Stimulated activated CD4-positive, alpha-beta T cell treated with anti-CD3 and anti-CD28 coated beads, Interleukin-2, amount 100 ng/mL, for 48 hours (primary cell): ENCODE measurements around the gene HIRA.
"Not testable (repeated sequence)": the region's sequence is repeated elsewhere in the genome, so short reads cannot be mapped to it uniquely, and the experiment has no call there.

Experiments used
- DNase-seq, 2 donors: peaks; one replicate each; pipeline ENCODE4 v3.0.0-alpha.2; 2020

HIRA gene

DNA sequence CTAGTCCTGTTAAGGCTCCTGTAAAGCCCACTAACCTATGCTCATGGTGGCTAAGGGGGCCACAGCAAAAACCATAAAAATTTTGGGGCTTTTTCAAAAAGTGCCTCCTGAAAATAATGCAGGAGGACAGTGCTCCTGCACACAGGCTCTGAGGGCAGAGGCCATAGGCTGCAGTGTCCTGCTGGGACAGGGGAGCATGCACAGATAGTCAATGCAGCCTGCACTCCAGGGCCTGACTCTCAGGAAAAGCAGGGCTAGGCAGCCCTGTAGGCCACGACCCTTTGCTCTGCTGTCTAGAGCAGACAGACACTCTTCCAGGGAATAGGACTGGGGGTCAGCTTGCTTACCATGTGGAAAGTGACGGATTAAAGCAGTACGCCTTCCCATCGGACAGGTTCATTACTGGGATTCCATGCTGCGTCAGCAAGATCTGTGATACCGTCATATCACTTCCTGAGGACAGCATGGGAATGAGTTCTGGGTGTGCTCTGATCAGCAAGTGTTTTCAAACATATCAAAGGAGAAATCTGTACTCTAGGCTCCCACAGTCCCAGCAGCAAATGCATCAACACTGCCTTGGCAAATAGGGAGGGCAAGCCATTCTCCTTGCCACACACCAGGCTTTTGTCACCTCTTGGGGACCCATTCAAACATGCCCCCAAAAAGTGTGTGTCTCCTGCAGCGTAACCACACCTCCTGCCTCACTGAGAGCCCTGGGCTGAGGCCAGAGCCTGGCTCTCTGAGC, 75.9 kb downstream of the HIRA start:
- no peak for DNase-seq

DNA sequence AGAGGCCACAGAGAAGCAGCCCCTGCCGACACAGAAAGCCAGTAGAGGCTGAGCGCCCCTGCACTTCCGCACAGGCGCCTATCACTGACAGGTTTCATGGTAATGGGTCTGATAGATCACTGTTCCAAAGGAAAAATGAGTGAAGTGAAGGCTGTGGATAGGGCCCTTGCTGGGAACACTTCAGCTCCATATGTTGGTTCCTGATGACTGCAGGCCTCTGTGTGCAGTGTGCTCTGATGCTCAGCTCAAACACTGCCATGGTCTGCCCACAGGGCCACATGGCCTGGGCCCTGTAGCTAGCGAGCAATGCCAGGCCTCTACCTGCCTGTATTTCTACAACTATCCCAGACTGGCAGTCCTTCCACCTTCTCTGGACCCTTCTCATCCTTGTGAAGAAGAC, 77.3 kb downstream of the HIRA start:
- DNase-seq = no peak

DNA sequence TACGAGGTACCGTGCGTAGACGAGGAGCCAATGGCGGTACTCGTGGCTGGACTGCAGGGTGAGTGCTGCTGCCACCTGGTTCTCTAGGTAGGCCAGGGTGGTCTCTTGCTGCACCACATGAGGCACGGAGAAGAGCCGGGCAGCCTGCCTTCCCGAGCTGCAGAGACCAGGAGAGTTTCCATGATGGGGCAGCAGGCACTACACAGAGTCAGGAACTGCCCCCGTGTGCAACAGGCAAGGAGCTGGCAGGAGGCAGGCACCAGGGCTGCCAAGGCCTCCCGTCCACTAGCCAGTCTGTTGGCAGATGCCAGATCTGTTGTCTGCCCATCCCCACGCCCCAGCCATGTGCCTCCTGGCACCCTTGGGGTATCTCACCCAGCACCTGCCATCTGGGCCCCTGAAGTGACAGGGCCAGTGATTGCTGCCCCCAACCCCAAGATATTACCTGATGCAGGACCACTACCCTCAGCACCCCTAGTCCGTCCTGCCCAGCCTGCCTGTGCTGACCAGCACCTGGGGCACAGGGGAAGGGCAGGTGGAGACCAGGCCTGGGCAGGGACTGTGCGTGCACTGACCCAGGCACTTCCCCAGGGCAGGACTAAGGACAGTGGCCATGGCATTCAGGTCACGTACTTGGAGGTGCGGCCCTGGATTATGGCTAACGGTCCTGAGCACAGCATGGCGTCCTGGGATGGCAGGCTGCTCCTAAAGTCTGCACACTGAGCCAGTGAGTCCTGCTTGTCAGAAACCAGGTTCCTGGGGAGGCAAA, 78.0 kb downstream of the HIRA start:
- DNase-seq = no peak

GRCh38 chr22:19352766-19353165, 78.8 kb downstream of the HIRA start:
- DNase-seq = no peak

DNA sequence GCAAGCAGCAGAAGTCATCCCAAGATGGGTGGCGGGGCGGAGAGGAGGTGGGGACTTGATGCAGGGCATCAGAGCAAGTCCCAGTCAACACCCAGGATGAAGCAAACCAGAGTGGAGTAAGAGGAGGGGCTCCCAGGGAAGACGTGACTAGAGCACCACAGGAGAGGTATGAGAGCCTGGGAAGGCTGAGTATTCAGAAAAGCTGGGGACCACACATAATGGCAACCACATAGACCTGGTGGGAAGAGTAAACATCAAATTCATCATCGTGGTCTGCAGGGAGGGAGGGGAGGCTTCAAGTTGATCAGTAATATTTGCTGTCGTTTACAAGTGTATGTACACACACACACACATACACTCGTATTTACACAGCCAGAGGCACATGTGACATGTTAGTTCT, 79.3 kb downstream of the HIRA start:
- no peak for DNase-seq

GRCh38 chr22:19351604-19352003, 79.9 kb downstream of the HIRA start:
- no peak for DNase-seq

- no peak for DNase-seq
Observed at GRCh38 chr22:19350947-19351346, 80.6 kb downstream of the HIRA start.

- DNase-seq = no peak
Observed at GRCh38 chr22:19350476-19350859, 81.1 kb downstream of the HIRA start.

- no peak for DNase-seq
Observed at GRCh38 chr22:19349778-19350475, 81.6 kb downstream of the HIRA start.

GRCh38 chr22:19346677-19347265, 84.8 kb downstream of the HIRA start:
- DNase-seq = no peak

- DNase-seq = no peak
Observed at GRCh38 chr22:19344420-19344819, 87.1 kb downstream of the HIRA start.

- DNase-seq = no peak
Observed at GRCh38 chr22:19343470-19343869, 88.1 kb downstream of the HIRA start.

GRCh38 chr22:19341500-19341899, 90.0 kb downstream of the HIRA start:
- DNase-seq = no peak

- DNase-seq = no peak
Observed at GRCh38 chr22:19337137-19337536, 94.4 kb downstream of the HIRA start.

DNA sequence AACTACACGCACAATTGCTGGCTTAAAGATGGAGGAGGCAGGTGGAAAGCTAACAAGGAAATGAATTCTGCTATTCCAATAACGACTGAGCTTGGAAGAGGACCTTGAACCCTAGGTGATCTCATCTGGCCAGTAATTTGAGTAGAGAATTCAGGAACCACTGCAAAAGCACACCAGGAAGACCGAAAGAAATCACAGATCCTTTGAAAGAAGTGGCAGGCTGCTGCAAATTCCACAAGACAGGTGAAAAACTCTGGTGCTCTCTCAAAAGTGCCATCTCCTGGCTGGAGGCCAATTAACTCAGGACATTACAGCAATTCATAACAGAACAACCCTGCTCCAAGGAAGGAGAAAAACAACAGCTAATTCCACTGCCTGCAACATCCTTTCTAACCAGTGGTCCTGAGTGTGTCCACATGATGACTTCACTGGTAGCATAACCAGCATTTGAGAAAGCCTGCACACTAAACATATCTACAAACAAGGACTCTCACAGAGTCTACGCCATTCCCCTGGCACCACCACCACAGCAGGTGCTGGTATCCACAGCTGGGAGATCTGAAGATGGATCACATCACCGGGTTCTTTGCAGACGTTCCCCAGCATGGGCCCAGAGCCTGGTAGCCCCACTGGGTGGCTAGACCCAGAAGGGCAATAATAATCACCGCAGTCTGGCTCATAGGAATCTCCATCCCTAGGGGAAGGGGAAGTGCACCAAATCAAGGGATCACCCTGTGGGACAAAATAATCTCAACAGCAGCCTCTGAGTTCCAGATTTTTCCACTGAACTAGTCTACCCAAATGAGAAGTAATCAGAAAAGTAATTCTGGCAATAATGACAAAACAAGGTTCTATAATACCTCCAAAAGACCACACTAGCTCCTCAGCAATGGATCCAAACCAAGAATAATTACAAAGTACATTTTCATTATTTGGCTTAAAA, 95.1 kb downstream of the HIRA start:
- DNase-seq = no peak

GRCh38 chr22:19331975-19332374, 99.6 kb downstream of the HIRA start:
- no peak for DNase-seq

GRCh38 chr22:19331474-19331873, 100.1 kb downstream of the HIRA start:
- DNase-seq = no peak

GRCh38 chr22:19330865-19331418, 100.6 kb downstream of the HIRA start:
- DNase-seq = no peak

- not testable (repeated sequence) for DNase-seq
Observed at GRCh38 chr22:19330205-19330604, 101.3 kb downstream of the HIRA start.

- DNase-seq = no peak
Observed at GRCh38 chr22:19329454-19329853, 102.1 kb downstream of the HIRA start.

DNA sequence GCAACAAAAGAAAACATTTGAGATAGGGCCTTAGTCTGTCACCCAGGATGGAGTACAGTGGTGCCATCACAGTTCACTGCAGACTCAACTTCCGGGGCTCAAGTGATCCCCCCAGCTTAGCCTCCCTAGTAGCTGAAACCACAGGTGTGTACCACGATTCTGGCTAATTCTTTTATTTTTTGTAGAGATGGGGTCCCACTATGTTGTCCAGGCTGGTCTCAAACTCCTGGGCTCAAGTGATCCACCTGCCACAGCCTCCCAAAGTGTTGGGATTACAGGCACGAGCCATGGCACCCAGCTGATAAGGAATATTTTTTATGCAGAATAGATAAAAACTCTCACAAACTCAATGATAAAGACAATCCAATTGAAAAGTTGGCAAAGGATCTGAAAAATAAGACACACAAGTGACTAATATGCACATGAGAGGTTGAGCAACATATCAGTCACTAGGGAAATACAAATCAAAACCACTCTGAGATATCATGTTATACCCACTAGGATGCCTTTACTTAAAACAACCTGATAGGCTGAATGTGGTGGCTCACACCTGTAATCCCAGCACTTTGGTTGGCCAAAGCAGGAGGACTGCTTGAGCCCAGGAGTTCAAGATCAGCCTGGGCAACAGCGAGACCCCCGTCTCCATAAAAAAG, 106.1 kb downstream of the HIRA start:
- no peak for DNase-seq
